Measurements from ENCODE around the gene NEIL1.
"Not testable (repeated sequence)": the region's sequence is repeated elsewhere in the genome, so short reads cannot be mapped to it uniquely, and the experiment has no call there.

- TF ChIP-seq POLR2A (IDR thresholded peaks at IDR 0.05; ENCODE audit: low read depth); POLR2AphosphoS5 (IDR thresholded peaks at IDR 0.05): not testable (repeated sequence)
- TF ChIP-seq, protein P1, sequence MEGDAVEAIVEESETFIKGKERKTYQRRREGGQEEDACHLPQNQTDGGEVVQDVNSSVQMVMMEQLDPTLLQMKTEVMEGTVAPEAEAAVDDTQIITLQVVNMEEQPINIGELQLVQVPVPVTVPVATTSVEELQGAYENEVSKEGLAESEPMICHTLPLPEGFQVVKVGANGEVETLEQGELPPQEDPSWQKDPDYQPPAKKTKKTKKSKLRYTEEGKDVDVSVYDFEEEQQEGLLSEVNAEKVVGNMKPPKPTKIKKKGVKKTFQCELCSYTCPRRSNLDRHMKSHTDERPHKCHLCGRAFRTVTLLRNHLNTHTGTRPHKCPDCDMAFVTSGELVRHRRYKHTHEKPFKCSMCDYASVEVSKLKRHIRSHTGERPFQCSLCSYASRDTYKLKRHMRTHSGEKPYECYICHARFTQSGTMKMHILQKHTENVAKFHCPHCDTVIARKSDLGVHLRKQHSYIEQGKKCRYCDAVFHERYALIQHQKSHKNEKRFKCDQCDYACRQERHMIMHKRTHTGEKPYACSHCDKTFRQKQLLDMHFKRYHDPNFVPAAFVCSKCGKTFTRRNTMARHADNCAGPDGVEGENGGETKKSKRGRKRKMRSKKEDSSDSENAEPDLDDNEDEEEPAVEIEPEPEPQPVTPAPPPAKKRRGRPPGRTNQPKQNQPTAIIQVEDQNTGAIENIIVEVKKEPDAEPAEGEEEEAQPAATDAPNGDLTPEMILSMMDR (IDR thresholded peaks at IDR 0.05): not testable (repeated sequence)
Measured at GRCh38 chr15:75319231-75319897, 27.5 kb upstream of the NEIL1 start.
